ENCODE results near the gene ATP6AP2.
"Not testable (repeated sequence)": the region's sequence is repeated elsewhere in the genome, so short reads cannot be mapped to it uniquely, and the experiment has no call there.

Gene ATP6AP2, protein sequence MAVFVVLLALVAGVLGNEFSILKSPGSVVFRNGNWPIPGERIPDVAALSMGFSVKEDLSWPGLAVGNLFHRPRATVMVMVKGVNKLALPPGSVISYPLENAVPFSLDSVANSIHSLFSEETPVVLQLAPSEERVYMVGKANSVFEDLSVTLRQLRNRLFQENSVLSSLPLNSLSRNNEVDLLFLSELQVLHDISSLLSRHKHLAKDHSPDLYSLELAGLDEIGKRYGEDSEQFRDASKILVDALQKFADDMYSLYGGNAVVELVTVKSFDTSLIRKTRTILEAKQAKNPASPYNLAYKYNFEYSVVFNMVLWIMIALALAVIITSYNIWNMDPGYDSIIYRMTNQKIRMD
- 95.0 to 99.1 reads per million in 2 donors for total RNA-seq

DNA sequence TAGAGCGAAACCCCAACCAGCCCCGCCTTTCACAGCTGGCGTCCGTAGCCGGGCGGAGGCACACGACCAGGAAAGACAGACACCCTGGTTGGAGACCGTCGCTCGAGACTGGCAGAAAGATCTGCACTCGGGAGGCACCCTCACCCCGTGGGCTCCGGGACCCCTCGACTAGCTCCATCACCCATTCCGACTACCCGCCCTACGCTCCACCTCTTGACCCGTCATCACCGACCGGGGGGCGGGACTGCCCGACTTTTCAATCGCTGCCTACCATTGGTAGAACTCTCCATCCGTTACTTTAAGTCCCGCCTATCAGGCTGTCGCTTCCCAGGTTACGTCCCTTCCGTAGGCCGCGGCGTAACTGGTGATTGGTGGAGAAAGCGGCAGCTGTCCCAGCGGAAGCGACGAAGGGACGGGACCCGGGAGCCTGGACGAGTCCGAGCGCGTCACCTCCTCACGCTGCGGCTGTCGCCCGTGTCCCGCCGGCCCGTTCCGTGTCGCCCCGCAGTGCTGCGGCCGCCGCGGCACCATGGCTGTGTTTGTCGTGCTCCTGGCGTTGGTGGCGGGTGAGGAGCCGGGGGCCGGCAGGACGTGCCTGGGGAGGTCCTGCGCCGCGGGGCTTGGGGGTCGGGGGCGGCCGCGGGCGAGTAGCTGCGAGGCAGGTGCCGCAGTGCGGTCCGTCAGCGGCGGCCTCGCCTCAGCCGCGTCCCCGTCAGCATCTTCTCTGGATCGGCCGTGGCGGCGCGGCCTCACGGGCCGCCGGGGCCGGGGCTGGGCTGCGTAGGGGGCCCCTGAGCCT is at the start of gene ATP6AP2:
ATP6AP2 (plus strand) TSS at position 434 of the 799 bp plus-strand sequence; CDS start at position 530, 96 bp downstream.
- DNase-seq, result peak; percentile 67

DNA sequence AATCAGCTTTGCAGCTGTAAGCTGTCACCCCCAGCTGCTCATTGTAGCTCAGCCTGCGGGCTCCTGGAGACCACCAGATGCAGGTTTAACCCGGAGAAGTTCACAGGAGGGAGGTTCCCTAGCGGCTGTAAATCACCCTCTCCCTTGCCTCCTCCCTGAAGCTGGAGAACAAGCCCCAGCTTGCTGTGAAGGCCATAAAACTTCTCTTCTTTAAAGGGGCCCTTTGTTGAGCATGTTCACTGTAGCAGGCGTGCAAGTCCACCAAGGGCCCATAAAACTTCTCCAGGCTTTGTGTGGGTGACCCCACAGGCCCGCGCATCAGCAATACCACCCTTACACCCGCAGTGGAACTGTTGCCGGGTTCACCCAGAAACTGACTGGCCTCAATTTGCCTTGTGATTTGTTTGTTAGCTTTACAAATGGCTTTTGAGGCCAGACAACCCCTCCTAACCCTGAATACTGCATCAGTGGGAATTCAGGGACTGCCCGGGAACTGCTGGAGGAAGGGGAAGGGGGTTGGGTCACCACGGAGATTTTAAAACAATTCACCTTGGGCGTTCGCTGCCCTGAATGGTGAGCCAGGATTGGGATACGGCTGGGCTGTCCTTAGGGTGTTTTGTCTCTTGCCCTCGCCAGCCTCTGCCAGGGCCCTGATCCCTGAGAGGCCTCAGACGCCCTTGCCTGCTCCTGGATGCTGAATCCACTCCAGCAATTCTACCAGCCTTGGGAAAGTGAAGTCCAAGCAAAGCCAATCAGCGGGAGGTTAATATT is 49.5 kb upstream of the ATP6AP2 start:
- no peak for DNase-seq

DNA sequence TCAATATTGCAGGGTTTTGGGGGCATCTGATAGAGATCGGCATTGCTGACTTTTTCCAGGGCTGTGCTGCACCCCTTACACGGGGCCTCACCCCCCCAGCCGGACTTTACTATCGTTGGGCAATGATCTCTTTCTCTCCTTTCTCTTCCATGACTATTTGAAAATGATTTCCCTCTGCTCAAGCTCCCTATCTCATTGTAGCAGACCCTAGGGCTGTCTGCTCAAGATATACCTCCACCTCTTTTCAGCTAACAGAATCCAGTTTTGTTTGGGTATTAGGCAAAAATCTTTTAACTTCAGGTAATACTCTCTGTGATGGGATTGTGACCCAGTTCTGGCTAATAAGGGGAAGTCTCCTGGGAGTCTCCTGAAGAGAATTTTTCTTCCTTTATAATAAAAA is 43.5 kb upstream of the ATP6AP2 start:
- no peak for DNase-seq

DNA sequence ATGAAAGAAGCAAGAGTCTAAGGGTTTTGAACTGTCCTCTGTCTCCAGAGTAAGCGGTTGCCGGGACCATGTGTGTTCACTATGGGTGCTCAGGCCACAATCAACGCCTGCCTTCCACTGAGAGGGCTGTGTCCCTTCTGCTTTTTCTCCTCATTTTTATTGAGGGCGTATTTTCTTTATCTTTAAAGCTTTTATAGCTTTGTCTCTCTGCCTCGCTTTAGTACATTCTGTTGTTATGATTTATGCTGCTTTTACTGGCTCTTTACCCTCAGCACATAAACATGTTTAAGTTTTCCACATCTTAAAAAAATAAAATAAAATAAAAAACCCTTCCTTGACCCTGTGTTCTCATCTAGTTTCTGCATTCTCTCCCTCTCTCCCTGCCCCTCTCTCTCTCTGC is 42.4 kb upstream of the ATP6AP2 start:
- DNase-seq, result no peak

DNA sequence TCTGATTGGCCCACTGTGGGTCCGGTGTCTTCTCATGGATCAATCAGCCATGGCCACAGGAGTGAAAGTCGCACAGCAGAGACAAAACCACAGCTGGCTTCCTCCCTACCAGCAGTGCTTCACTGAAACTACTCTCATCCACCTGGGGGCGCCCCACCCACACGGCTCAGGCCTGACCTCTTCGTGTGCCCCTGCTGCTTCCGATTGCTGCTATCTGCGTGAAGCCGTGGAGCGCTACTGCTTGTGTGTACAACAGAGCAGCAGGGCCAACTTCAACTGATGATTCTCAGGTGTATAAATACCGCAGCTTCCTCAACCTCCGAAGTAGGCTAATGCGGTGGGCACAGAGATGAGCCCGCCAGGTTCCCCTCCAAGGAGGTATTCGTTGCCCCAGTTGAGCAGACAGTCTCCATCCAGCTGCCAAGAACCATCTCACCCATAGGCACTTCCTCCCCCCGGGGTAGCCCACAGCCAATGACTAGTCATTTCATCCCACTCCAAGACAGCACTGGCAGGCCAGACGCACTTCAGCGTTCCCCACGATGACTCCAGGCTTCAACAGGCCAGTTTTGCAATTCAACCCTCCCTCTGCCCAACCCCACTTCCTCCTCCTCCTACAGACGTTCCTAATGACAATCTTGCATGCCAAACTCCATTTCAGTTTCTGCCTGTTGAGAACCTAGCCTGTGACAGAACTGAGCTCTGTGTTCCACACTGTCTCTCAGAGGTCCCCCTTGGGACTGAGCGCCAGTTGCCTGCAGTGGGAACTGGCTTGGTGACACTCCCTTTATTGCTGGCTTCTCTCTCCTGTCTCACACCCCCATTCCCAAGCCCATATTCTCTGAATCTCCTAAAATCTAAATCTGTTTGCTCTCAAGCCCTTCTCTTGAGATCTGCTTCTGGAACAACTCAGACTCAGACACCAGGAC is 41.3 kb upstream of the ATP6AP2 start:
- no peak for DNase-seq

DNA sequence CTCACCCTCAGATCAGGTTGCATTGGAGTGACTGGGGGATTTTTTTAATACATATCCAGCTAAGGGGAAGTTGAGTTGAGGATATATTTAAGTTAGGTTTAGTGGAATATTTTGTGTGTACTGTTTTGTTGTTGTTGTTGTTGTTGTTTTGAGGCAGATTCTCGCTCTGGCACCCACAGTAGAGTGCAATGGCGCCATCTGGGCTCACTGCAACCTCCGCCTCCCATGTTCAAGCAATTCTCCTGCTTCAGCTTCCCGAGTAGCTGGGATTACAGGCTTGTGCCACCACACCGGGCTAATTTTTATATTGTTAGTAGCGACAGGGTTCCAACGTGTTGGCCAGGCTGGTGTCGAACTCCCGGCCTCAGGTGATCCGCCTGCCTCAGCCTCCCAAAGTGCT is 38.6 kb upstream of the ATP6AP2 start:
- DNase-seq, result no peak

DNA sequence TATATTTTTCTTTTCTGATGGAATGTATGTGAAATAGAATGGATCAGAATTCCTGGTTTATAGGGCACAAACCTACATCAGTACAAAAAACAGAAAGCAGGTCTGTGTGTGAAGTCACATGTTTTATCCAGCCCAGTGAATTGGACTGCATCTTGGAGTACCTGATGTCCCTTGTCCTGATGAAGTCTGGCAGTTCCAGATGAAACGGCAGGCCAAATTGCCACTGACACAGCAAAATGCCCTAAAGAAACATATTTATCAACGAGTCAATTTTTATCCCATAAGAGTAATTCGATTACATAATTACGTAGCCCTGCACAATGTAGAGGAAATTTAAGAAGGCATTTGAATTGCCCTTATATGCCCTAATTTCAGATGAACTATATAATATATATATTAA is 37.8 kb upstream of the ATP6AP2 start:
- DNase-seq, result no peak

DNA sequence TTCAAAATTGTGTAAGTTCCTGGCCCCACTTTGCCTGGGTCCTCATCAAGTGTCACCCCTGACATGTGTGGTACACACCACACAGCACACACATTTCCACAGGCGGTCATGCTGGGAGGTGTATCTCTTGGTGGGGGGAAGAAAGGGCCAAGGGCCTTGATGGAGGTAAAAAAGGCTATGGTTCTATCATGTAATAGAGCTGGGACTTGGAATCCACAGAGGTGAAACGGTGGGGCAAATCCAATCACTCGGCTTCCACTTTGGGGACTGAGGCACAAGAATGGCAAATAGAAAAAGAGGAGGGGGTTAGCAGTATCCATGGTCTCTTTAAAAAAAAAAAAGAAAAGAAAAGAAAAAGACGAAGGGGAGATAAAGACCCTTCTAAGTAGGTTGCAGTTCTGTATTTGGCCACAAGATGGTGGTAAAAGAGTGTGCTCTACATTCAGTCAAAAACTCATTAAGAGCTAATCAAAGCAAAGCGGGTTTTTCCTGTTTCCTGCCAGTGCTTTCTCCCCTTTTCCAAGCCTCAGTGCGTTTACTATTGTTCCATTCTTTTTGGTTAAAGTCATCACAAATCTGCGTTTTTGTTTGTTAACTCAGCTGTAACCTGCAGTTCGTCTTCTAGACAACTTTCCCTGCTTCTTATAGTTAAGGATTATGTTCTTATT is 37.0 kb upstream of the ATP6AP2 start:
- no peak for DNase-seq

DNA sequence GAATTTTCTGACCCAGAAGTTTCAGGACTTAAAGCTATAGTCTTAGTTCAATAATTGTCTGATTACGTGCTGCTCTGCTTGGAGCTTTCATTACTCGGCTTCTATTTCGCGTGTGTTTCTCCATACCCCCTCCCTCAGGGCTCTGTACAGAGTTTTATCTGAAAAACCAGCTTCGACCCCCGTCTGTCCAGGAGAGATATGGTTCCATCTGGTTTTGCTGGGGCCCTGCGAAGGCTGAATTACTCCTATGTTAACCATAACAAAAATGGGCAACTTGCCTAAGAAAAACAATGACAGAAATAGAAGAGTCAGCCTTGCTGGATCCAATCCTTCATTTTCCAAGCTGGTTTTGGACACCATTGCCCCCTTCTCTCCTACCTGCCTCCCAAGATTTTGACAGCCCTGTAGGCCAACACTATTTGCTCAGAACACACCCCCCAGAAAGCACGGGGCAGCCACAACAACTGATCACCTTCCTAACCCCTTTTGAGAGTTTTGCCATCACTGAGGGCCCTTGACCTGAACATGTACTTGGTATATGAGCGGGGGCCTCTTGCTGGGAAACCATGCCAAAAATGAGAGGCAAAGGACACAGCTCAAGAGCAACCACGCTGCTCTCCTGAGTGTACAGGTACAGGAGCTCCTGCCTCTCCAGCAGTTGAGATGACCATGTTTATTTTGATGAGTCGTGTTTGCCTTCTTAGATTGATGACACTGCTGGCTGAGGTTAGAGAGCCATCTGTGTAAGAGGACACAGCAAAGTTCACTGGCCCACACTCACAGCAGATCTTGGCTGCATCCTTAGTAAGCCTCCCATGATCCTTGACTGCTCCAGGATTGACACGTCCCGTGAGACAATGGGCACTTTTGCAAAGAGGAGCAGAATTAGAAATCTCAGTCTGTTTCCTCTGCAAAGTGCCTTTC is 36.2 kb upstream of the ATP6AP2 start:
- no peak for DNase-seq

DNA sequence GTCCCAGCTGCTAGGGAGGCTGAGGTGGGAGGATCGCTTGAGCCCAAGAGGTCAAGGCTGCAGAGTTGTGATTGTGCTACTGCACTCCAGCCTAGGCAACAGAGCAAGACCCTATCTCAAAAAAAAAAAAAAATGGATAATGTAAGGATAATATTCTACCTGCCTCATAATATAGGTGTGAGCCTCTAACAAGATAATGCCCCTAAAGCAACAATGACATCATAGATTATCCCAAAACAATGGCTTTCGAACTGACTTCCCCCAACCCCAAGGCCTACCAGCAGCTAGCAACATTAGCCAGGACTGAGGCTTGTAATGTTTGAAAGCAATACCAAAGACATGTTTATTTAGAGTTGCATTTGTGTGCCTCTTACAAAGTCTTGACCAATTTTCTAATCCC is 33.9 kb upstream of the ATP6AP2 start:
- no peak for DNase-seq

DNA sequence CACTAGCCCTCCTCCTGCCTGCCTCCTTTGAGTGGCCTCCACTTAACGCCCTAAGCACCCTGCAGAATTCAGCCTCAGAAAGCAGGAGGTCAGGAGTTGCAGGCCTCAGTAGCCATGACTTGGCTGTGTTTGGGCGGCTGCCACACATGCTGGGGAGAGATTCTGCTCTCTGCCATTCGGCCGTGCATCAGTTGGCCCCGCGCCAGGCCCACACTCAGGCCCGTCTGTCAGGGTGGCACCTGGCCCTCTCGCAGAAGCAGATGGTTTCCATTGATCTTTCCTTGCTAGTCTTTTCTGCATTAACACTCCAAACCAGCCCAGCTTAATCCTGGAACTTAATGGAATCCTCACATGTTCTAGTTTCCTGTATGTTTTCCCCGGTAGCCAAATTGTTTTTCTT is 30.7 kb upstream of the ATP6AP2 start:
- DNase-seq, result no peak

DNA sequence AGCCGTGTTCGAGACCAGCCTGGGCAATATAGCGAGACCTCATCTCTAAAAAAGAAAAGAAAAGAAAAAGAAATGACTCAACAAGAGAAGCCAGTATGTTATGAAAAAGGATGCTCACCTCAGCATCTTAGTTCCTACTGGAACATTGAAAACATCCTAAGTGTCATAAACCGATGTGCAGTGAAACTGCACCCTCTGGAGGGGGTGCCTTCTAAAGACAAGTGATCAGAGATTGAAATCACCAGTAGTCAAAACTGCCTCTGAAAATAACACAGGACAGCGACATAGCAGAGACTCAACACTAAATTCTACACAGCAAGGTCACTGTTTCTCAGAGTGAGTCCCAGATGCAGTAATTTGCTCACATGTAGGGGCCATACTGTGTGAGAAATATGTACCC is 28.0 kb upstream of the ATP6AP2 start:
- DNase-seq, result no peak

DNA sequence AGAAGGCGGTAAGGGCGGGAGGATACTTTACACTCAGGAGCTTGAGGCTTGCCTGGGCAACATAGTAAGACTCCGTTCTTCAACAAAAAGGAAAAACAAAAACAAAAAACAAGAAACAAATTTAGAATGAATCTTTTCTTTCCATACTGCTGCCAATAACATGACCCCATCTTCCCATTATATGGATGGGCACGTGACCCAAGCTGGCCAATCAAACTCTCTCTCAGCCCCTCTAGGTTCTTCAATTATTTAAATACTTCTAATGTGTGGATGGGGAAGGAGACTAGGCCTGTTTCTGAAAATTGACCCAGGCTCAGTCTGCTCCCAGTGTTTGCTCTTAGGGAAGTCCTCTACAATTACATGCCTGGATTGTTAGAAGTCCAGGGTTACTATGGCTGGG is 22.2 kb upstream of the ATP6AP2 start:
- DNase-seq, result no peak

DNA sequence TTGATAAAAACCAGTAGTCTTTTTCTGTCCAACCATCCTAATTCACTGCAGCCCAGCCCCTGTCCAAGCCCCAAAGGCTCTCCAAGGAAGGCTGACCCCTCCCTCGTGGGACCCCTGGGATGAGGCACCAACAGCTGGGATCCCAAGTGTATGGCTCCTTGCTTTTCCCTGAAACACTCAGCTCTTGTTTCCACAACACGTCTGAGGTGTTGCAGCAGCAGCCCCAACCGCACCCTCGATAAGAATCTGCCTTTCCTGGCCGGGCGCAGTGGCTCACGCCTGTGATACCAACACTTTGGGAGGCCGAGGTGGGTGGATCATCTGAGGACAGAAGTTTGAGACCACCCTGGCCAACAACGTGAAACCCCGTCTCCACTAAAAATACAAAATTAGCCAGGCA is 17.0 kb upstream of the ATP6AP2 start:
- DNase-seq, result no peak

DNA sequence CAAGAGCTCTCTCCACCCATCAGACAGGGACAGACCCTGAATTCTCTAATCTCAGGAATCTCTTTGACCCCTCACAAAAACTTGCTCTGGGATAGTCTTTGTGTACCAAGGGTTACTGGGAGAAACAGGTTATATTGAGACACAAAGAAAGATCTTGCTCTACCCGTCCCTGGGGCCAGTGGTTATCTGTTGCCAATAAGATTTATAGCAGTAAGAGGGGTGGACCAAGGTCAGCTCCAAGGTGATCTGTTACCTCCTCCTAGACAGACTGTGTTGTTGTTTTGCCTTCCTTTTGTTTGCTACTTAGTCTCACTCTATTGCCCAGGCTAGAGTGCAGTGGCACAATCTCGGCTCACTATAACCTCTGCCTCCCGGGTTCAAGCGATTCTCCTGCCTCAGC is 16.3 kb upstream of the ATP6AP2 start:
- no peak for DNase-seq

DNA sequence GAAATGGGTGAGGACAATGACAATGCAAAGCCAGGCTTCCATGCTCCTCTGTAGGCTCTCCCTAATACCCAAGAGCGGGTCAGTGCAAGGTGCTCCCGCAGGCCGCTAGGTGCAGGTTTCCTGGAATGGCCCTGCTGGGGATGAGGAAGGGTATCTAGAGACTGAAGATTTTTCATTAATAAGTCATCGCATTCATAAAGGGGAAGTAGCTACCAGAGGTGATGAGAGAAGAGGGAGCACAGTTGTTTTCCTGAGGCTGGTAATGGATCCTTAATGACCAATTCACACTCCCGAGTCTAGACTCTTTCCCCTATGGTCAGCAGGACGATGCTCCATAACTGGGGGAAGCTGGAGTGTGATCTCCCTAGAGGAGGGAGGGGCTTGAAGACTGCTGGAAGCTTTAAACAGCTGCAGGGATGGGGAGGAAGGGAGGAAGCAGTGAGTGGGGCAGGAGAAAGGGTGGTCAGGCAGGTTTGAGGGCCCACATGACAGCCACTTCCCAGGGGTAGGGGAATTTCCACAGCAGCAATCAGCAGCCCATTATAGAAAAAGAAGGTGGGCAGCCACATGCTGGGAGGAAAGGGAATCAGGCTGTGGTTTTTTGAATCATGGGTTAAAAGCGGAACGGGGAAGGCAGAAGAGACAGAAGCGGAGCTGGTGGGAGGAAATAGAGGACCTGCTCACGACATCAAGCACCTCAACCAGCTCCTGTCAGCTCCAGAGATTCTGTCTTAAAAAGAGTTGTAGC is 10.2 kb upstream of the ATP6AP2 start:
- DNase-seq, result no peak

DNA sequence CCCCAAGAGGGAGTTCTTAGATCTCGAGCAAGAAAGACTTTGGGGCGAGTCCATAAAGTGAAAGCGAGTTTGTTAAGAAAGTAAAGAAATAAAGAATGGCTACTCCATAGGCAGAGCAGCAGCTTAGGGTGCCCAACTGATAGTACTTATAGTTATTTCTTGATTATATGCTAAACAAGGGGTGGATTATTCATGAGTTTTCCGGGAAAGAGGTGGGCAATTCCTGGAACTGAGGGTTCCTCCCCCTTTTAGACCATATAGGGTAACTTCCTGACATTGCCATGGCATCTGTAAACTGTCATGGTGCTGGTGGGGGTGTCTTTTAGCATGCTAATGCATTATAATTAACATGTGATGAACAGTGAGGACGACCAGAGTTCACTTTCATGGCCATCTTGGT is 9.6 kb upstream of the ATP6AP2 start:
- not testable (repeated sequence) for DNase-seq

DNA sequence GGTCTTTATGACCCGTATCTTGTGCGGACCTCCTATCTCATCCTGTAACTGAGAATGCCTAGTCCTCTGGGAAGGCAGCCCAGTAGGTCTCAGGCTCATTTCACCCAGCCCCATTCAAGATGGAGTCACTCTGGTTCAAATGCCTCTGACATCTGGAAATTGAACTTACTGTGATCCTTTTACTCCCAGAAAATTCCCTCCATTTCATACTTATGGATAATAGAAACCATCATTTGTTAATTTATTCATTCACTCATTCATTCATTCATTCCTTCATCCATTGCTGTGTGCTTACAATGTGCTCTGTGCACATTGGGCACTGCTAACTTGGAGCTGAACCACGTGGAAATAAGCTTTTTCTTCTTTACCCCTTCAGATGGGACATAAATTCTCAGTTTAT is 9.2 kb upstream of the ATP6AP2 start:
- DNase-seq, result no peak

DNA sequence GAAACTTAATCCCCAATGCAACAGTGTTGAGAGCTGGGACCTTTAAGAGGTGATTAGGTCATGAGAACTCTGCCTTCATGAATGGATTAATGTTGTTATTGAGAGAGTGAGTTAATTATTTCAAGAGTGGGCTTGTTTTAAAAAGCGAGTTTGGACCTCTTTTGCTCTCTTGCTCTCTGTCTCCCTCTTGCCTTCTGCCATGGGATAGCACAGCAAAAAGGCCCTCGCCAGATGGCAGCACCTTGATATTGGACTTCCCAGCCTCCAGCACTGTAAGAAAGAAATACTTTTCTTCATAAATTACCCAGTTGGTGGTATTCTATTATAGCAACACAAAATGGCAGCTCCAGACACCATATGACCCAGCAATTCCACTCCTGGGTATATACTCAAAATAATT is 7.0 kb upstream of the ATP6AP2 start:
- no peak for DNase-seq

DNA sequence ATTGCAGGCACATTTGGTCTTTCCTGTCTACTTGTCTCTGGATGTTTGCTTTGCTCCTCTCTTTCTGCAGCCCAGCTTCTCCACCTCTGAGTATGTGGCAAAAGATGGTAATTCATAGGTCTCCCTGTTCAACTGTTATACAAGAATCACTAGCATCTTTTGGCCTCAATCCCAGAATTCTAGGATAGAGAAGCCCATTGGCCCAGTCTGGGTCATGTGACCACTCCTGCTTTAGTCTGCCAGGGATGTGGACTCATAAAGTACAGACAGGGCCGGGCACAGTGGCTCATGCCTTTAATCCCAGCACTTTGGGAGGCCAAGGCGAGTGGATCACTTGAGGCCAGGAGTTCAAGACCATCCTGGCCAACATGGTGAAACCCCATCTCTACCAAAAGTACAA is 5.4 kb upstream of the ATP6AP2 start:
- DNase-seq, result not testable (repeated sequence)
